Measurements from ENCODE around the gene TUBAL3.

DNA sequence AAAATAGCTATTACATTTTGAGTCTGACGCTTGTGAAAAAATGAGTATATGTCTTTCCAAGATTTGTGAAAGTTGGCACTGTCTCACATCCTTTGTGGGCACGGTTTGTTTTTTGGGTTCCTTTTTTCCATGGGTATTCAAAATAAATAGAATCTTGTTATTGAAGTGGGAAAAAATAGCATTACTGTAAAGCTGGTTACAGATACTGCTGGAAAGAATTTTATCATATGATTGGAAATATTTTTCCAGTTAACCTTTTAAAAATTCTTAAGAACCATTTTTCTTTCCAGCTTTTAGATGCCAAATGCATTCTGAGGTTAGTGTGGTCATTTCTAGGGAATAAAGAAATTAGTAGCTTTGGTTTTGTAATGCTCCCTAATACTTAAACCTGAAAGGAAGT lies 19.1 kb upstream of the TUBAL3 start:
- TF ChIP-seq, protein P1, sequence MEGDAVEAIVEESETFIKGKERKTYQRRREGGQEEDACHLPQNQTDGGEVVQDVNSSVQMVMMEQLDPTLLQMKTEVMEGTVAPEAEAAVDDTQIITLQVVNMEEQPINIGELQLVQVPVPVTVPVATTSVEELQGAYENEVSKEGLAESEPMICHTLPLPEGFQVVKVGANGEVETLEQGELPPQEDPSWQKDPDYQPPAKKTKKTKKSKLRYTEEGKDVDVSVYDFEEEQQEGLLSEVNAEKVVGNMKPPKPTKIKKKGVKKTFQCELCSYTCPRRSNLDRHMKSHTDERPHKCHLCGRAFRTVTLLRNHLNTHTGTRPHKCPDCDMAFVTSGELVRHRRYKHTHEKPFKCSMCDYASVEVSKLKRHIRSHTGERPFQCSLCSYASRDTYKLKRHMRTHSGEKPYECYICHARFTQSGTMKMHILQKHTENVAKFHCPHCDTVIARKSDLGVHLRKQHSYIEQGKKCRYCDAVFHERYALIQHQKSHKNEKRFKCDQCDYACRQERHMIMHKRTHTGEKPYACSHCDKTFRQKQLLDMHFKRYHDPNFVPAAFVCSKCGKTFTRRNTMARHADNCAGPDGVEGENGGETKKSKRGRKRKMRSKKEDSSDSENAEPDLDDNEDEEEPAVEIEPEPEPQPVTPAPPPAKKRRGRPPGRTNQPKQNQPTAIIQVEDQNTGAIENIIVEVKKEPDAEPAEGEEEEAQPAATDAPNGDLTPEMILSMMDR (conservative IDR thresholded peaks at IDR 0.05; ENCODE audit: low read length), result no peak
- TF ChIP-seq EZH2phosphoT487 (IDR thresholded peaks at IDR 0.05; ENCODE audit: borderline replicate concordance), result no peak
